ENCODE data around the gene GRAP.
"Not testable (repeated sequence)": the region's sequence is repeated elsewhere in the genome, so short reads cannot be mapped to it uniquely, and the experiment has no call there.

DNA sequence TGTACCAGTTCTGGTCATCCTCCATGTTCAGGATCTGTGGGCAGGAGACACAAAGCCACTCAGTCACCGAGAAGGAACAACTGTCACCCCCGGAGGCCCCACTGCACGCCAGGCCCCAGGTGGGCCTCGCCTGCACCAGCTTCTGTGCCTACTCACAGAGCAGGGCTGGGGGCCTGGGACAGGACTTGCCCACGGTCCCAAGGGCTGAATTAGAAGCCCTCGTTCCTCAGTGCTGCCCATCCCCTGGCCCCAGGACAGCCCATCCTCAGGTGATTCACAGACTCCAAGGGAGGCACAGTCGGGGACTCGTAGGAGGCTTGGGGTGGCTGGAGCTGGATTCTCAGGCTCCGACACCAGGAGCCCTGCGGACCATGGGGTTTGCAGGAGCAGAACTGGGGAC lies 4.9 kb downstream of the GRAP start:
- TF ChIP-seq, protein P1, sequence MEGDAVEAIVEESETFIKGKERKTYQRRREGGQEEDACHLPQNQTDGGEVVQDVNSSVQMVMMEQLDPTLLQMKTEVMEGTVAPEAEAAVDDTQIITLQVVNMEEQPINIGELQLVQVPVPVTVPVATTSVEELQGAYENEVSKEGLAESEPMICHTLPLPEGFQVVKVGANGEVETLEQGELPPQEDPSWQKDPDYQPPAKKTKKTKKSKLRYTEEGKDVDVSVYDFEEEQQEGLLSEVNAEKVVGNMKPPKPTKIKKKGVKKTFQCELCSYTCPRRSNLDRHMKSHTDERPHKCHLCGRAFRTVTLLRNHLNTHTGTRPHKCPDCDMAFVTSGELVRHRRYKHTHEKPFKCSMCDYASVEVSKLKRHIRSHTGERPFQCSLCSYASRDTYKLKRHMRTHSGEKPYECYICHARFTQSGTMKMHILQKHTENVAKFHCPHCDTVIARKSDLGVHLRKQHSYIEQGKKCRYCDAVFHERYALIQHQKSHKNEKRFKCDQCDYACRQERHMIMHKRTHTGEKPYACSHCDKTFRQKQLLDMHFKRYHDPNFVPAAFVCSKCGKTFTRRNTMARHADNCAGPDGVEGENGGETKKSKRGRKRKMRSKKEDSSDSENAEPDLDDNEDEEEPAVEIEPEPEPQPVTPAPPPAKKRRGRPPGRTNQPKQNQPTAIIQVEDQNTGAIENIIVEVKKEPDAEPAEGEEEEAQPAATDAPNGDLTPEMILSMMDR (IDR thresholded peaks at IDR 0.05 in 8 of 11, conservative IDR thresholded peaks at IDR 0.05 in 3 of 11): not testable (repeated sequence)
- TF ChIP-seq POLR2AphosphoS5 (IDR thresholded peaks at IDR 0.05): not testable (repeated sequence)
